Adrenal gland (tissue), 5 donors: Measurements from ENCODE around the gene SEPHS1.

Experiments used
- CTCF ChIP-seq, 6 experiments: fragments of 450-650 bp in 4 of 6; fragments of 200-600 bp in 2 of 6; sonication (generic) in 1 of 6; IDR thresholded peaks; 1 replicate in 5 of 6; 2 replicates in 1 of 6; pipeline versions ENCODE4 v1.5.1 to v1.8.0; 2016 to 2021; ENCODE audit warnings: antibody characterized with exemption in 6 of 6, mild to moderate bottlenecking in 2 of 6, moderate library complexity in 1 of 6
- POLR2A ChIP-seq, 2 donors: fragments of 450-650 bp; IDR thresholded peaks; one replicate each; pipeline ENCODE4 v1.6.1; 2017; ENCODE audit warnings: antibody characterized with exemption in 2 of 2, mild to moderate bottlenecking in 2 of 2, moderate library complexity in 1 of 2
- donor health status: DM: no; HTN: no; CAD: no.

- no peak for TF ChIP-seq CTCF (IDR thresholded peaks at IDR 0.05)
- no peak for TF ChIP-seq POLR2A (IDR thresholded peaks at IDR 0.05)
These were observed 8.0 kb downstream of the SEPHS1 start for GRCh38 chr10:13340068-13340467.
